ENCODE data around the gene MYL11.

- no peak for TF ChIP-seq POLR2A (IDR thresholded peaks at IDR 0.05; ENCODE audit: low read length)
- TF ChIP-seq GATA1 (IDR thresholded peaks at IDR 0.05; ENCODE audit: low read depth, low read length) = no peak
Measured at GRCh38 chr16:30413112-30413806, 38.7 kb downstream of the MYL11 start.
